ENCODE data around the gene UBTD1. TPM values are rescaled to one million over a fixed set of nuclear protein-coding genes. Genes with fewer than 3 reads are reported as not detected.

UBTD1 gene
- total and polyA plus RNA-seq, 10 of the 15 experiments (the other 5 are each of a cell fraction or from before 2014, with no cell fraction given), result 0.04 to 1.5 (median 1.2) TPM; not detected in 1

DNA sequence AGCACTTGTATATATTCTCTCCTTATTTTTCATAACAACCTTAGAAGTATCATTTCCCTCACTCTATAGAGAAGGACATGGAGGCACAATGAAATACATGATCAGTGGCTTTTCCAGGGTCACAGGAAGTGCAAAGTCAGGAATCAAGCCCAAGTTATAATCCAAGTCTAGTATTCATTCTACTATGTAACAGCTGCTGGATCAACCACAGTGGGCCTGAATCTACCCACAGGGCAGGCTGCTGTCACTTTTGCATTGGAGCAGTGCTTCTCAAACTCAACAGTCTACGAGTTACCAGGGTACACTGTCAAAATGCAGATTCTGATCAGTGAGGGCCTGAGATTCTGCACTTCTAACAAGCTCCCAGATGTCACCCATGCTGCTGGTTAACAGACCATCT lies 34.5 kb upstream of the UBTD1 start:
- H3K9ac ChIP-seq (ENCODE audit: control insufficient read depth, insufficient read depth, low read length), result no peak overlapping the region
- 50% methylated on average over 1 of the region's 1 CpG for WGBS (ENCODE audit: insufficient coverage, insufficient replicate concordance, low lambda C conversion rate, missing lambda C conversion rate)
- in situ Hi-C loops (cut with MboI) (no loop called here), intact Hi-C loops (cut with micrococcal nuclease; ENCODE audit: unreplicated experiment) (loop anchor here (5.0 kb wide), 1 partner anchor 148 kb away; no protein-coding TSS in a partner anchor)
- FAIRE-seq (no peak), ATAC-seq (no peak; the same call in 2 of the 3 replicates), DNase-seq (ENCODE audit: low read depth, low spot score) (no peak)
- H3K27me3 ChIP-seq (replicated peaks in 1 of 2; ENCODE audit: control insufficient read depth in 2 of 2, insufficient read depth in 2 of 2, low read length in 1 of 2), result no peaks in the 10 kb centered on the region
- H3K79me2 ChIP-seq (ENCODE audit: control insufficient read depth, insufficient read depth, low read length), result no peaks in the 10 kb centered on the region
- H2AFZ ChIP-seq (ENCODE audit: control insufficient read depth, low read depth, low read length), result no peak overlapping the region
- TF ChIP-seq CHD4 (IDR thresholded peaks at IDR 0.05), result no peak
- ChIA-PET RAD21 (ENCODE audit: unreplicated experiment) (interaction anchor here (1.8 kb wide), 1 partner anchor 89 kb away, joined by 7 read pairs; no protein-coding TSS in a partner anchor), SMC1A (ENCODE audit: uncharacterized antibody, unreplicated experiment) (interaction anchor here (0.6 to 2.1 kb wide), 3 partner anchors 90 to 185 kb away, joined by 3 to 6 read pairs (median 3); no protein-coding TSS in a partner anchor), CTCF (interaction anchor here (0.8 to 5.7 kb wide), 10 partner anchors 11 to 238 kb away, joined by 3 to 34 read pairs (median 4); no protein-coding TSS in a partner anchor), POLR2A (interaction anchor here (1.2 kb wide), 1 partner anchor 10 kb away, joined by 3 read pairs; no protein-coding TSS in a partner anchor)
- H3K27ac ChIP-seq (ENCODE audit: control insufficient read depth, insufficient read depth), result no peak overlapping the region
- no peaks in the 10 kb centered on the region for H3K4me1 ChIP-seq (ENCODE audit: control insufficient read depth, insufficient read depth, low read length)
- H3K9me3 ChIP-seq (replicated peaks; ENCODE audit: control insufficient read depth, insufficient read depth, low read length), result no peaks in the 10 kb centered on the region
- H3K4me3 ChIP-seq, result no peak overlapping the region
- H4K20me1 ChIP-seq (ENCODE audit: control insufficient read depth, insufficient read depth), result no peaks in the 10 kb centered on the region
- BruUV-seq (replicated peaks), result no TSS peak
- H3K4me2 ChIP-seq (ENCODE audit: control insufficient read depth, insufficient read depth), result no peak overlapping the region
- H3K36me3 ChIP-seq (ENCODE audit: control insufficient read depth in 2 of 2, insufficient read depth in 2 of 2, low read length in 1 of 2), result peaks cover 33 to 46% of the 10 kb centered on the region in 2 experiments

DNA sequence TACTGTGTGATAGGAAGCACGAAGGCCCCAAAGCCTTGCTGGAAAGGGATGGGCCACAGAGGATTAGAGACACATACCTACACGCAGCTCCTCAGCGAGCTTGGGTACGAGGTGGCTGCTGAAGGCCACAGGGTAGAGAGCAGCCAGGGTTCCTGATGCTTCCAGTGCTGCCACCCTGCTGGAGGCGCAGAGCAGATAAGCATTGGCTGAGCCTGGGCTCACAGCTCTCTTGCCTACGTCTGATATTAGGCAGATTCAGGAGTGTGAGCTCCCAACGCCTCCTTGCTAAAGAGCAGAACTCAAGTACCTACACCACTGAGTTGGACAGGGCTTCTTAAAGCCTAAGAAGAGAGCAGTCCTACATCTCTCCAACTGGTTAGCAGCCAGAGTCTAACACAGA lies 32.7 kb upstream of the UBTD1 start:
- intact Hi-C loops (cut with micrococcal nuclease; ENCODE audit: unreplicated experiment) (no loop called here), in situ Hi-C loops (cut with MboI) (no loop called here)
- Histone ChIP-seq H3K4me2 (ENCODE audit: control insufficient read depth, insufficient read depth) (no peak overlapping the region), H2AFZ (ENCODE audit: control insufficient read depth, low read depth, low read length) (no peak overlapping the region), H3K36me3 (ENCODE audit: control insufficient read depth in 2 of 2, insufficient read depth in 2 of 2, low read length in 1 of 2) (peaks cover 28 to 49% of the 10 kb centered on the region in 2 experiments), H3K27me3 (replicated peaks in 1 of 2; ENCODE audit: control insufficient read depth in 2 of 2, insufficient read depth in 2 of 2, low read length in 1 of 2) (no peaks in the 10 kb centered on the region), H3K79me2 (ENCODE audit: control insufficient read depth, insufficient read depth, low read length) (no peaks in the 10 kb centered on the region), H3K9me3 (replicated peaks; ENCODE audit: control insufficient read depth, insufficient read depth, low read length) (no peaks in the 10 kb centered on the region), H3K27ac (ENCODE audit: control insufficient read depth, insufficient read depth) (no peak overlapping the region), H3K4me3 (no peak overlapping the region), H3K9ac (ENCODE audit: control insufficient read depth, insufficient read depth, low read length) (no peak overlapping the region), H3K4me1 (ENCODE audit: control insufficient read depth, insufficient read depth, low read length) (no peaks in the 10 kb centered on the region), H4K20me1 (ENCODE audit: control insufficient read depth, insufficient read depth) (no peaks in the 10 kb centered on the region)
- WGBS (ENCODE audit: insufficient coverage, insufficient replicate concordance, low lambda C conversion rate, missing lambda C conversion rate), result 98% methylated on average over 7 of the region's 7 CpGs
- DNase-seq (ENCODE audit: low read depth, low spot score) (no peak), FAIRE-seq (no peak), ATAC-seq (no peak)
- POLR2A ChIA-PET, result no interaction called here
- RAD21 ChIA-PET (ENCODE audit: unreplicated experiment), result interaction anchor here (0.6 to 0.9 kb wide), 2 partner anchors 86 to 88 kb away, joined by 3 read pairs; no protein-coding TSS in a partner anchor
- CTCF ChIA-PET, result interaction anchor here (0.7 to 5.7 kb wide), 7 partner anchors 9 to 107 kb away, joined by 3 to 34 read pairs (median 6); partner anchors contain the start of gene ANKRD2
- TF ChIP-seq TCF12 (IDR thresholded peaks at IDR 0.05; ENCODE audit: low read depth, low read length) (no peak), EED (IDR thresholded peaks at IDR 0.05; ENCODE audit: low read depth) (no peak), POU2F2 (IDR thresholded peaks at IDR 0.05; ENCODE audit: borderline replicate concordance, low read depth, low read length) (no peak), YBX1 (IDR thresholded peaks at IDR 0.05) (no peak), ZZZ3 (IDR thresholded peaks at IDR 0.05; ENCODE audit: control insufficient read depth, insufficient read length, low read depth) (no peak), SREBF1 (IDR thresholded peaks at IDR 0.05; ENCODE audit: low read length) (no peak), IKZF1 (conservative IDR thresholded peaks at IDR 0.05) (no peak), MTA3 (IDR thresholded peaks at IDR 0.05; ENCODE audit: borderline replicate concordance, low read length) (no peak), BCL11A (IDR thresholded peaks at IDR 0.05; ENCODE audit: low read depth, low read length) (no peak)
- TF ChIP-seq, protein P1, sequence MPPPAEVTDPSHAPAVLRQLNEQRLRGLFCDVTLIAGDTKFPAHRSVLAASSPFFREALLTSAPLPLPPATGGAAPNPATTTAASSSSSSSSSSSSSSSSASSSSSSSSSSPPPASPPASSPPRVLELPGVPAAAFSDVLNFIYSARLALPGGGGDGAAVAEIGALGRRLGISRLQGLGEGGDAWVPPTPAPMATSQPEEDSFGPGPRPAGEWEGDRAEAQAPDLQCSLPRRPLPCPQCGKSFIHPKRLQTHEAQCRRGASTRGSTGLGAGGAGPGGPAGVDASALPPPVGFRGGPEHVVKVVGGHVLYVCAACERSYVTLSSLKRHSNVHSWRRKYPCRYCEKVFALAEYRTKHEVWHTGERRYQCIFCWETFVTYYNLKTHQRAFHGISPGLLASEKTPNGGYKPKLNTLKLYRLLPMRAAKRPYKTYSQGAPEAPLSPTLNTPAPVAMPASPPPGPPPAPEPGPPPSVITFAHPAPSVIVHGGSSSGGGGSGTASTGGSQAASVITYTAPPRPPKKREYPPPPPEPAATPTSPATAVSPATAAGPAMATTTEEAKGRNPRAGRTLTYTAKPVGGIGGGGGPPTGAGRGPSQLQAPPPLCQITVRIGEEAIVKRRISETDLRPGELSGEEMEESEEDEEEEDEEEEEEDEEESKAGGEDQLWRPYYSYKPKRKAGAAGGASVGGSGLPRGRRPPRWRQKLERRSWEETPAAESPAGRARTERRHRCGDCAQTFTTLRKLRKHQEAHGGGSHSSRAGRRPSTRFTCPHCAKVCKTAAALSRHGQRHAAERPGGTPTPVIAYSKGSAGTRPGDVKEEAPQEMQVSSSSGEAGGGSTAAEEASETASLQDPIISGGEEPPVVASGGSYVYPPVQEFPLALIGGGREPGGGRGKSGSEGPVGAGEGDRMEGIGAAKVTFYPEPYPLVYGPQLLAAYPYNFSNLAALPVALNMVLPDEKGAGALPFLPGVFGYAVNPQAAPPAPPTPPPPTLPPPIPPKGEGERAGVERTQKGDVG (CRISPR knock-in tag; IDR thresholded peaks at IDR 0.05), result no peak
- SMC1A ChIA-PET (ENCODE audit: uncharacterized antibody, unreplicated experiment), result interaction anchor here (0.5 to 0.8 kb wide), 2 partner anchors 12 to 262 kb away, joined by 3 to 4 read pairs; no protein-coding TSS in a partner anchor
- no TSS peak for BruUV-seq (replicated peaks)

Data from GM12878 (cell line).